H1 (cell line): ENCODE data around the gene TSTD2. TPM values are rescaled to one million over a fixed set of nuclear protein-coding genes. Genes with fewer than 3 reads are reported as not detected.

Source experiments
- CTCF ChIA-PET: fragments of 300-600 bp; sonication (Branson Sonifier 250); formaldehyde crosslinking; loops from one replicate; lab custom pipeline; 2021; ENCODE audit not compliant: partially characterized antibody; lab: Charles Lee
- POLR2A ChIA-PET: fragments of 300-600 bp; sonication (Branson Sonifier 250); formaldehyde crosslinking; loops from one replicate; lab custom pipeline; 2021; ENCODE audit warnings: inconsistent platforms; ENCODE audit not compliant: partially characterized antibody; lab: Charles Lee
- DNase-seq, 2 experiments: peaks; one replicate each; pipeline versions ENCODE4 v3.0.0 to v3.0.0-alpha.2; 2010 to 2022; ENCODE audit warnings: low spot score in 2 of 2, low read depth in 1 of 2, mixed read lengths in 1 of 2
- FAIRE-seq: peaks from 2 replicates; lab custom pipeline; 2011; peaks lifted over from hg19 to GRCh38; lab: Jason Lieb, UNC
- H2AFZ ChIP-seq: 2 replicates; pipeline ENCODE4 v1.8.1; 2012; ENCODE audit warnings: low read length, inconsistent platforms
- H2AK5ac ChIP-seq: 2 replicates; pipeline ENCODE4 v1.6.1; 2013; ENCODE audit warnings: low read depth, low read length
- H2BK120ac ChIP-seq: replicated peaks from 2 replicates; pipeline ENCODE3; 2013; ENCODE audit warnings: low read depth, low read length, inconsistent platforms
- H2BK12ac ChIP-seq: 2 replicates; pipeline ENCODE4 v1.6.1; 2013; ENCODE audit warnings: low read depth, low read length
- H2BK15ac ChIP-seq: 2 replicates; pipeline ENCODE4 v1.6.1; 2013; ENCODE audit warnings: low read length
- H2BK20ac ChIP-seq: 2 replicates; pipeline ENCODE4 v1.6.1; 2013; ENCODE audit warnings: low read length
- H2BK5ac ChIP-seq: 2 replicates; pipeline ENCODE4 v1.6.1; 2013; ENCODE audit warnings: low read depth, low read length
- H3K14ac ChIP-seq: 2 replicates; pipeline ENCODE4 v1.6.1; 2013; ENCODE audit warnings: inconsistent platforms; ENCODE audit not compliant: insufficient read length
- H3K18ac ChIP-seq: 2 replicates; pipeline ENCODE4 v1.6.1; 2013; ENCODE audit warnings: low read length; ENCODE audit errors: extremely low read depth
- H3K23ac ChIP-seq: 2 replicates; pipeline ENCODE4 v1.6.1; 2013; ENCODE audit warnings: inconsistent platforms; ENCODE audit not compliant: insufficient read length
- H3K23me2 ChIP-seq: 2 replicates; pipeline ENCODE4 v1.6.1; 2013; ENCODE audit warnings: low read depth, low read length
- H3K27ac ChIP-seq: 2 replicates; pipeline ENCODE4 v1.6.1; 2011; ENCODE audit warnings: low read depth, low read length, inconsistent platforms
- H3K27me3 ChIP-seq, 4 experiments: replicated peaks in 1 of 4; 1 replicate in 1 of 4; 2 replicates in 3 of 4; pipeline versions ENCODE4 v1.6.1 to v1.8.1; 2011 to 2013; ENCODE audit warnings: low read length in 3 of 4, mild to moderate bottlenecking in 3 of 4, inconsistent platforms in 2 of 4, mixed read lengths in 2 of 4, moderate library complexity in 1 of 4; ENCODE audit not compliant: control insufficient read depth in 3 of 4, insufficient read depth in 3 of 4; ENCODE audit errors: extremely low read depth in 1 of 4
- H3K36me3 ChIP-seq, 4 experiments: 2 replicates each; pipeline versions ENCODE4 v1.6.1 to v1.8.1; 2011 to 2013; ENCODE audit warnings: mild to moderate bottlenecking in 4 of 4, low read length in 3 of 4, moderate library complexity in 2 of 4, control low read depth in 1 of 4, inconsistent platforms in 1 of 4; ENCODE audit not compliant: insufficient read depth in 4 of 4, control insufficient read depth in 2 of 4
- H3K4ac ChIP-seq: replicated peaks from 2 replicates; pipeline ENCODE3; 2013; ENCODE audit warnings: low read length, low read depth, mixed read lengths, inconsistent platforms; ENCODE audit not compliant: insufficient read length
- H3K4me1 ChIP-seq, 4 experiments: replicated peaks in 1 of 4; 1 replicate in 1 of 4; 2 replicates in 3 of 4; pipeline versions ENCODE4 v1.6.1 to v1.8.1; 2011 to 2013; ENCODE audit warnings: low read length in 3 of 4, inconsistent platforms in 2 of 4, mixed read lengths in 1 of 4; ENCODE audit not compliant: insufficient read depth in 4 of 4, control insufficient read depth in 3 of 4
- H3K4me2 ChIP-seq, 2 experiments: 2 replicates each; pipeline versions ENCODE4 v1.6.1 to v1.8.1; 2011 to 2013; ENCODE audit warnings: low read depth in 2 of 2, low read length in 2 of 2, control low read depth in 1 of 2, inconsistent platforms in 1 of 2, mild to moderate bottlenecking in 1 of 2; ENCODE audit not compliant: insufficient read depth in 1 of 2
- H3K4me3 ChIP-seq, 4 experiments: fragments of 200-600, 300-600 bp in 1 of 4; sonication (generic), shearing (Covaris generic), sonication (Bioruptor Twin) in 1 of 4; 2 replicates each; pipeline versions ENCODE4 v1.5.1 to v1.8.1; 2011 to 2016; ENCODE audit warnings: low read length in 4 of 4, low read depth in 3 of 4, control low read depth in 2 of 4, inconsistent platforms in 2 of 4, mild to moderate bottlenecking in 2 of 4, mixed read lengths in 1 of 4, moderate library complexity in 1 of 4; ENCODE audit not compliant: insufficient read depth in 2 of 4; ENCODE audit errors: extremely low read depth in 1 of 4
- H3K56ac ChIP-seq: replicated peaks from 2 replicates; pipeline ENCODE3; 2013; ENCODE audit warnings: low read depth, mild to moderate bottlenecking, mixed read lengths, low read length, inconsistent platforms; ENCODE audit not compliant: insufficient read length
- H3K79me1 ChIP-seq: 2 replicates; pipeline ENCODE4 v1.6.1; 2013; ENCODE audit warnings: low read depth, low read length, control low read depth
- H3K79me2 ChIP-seq, 2 experiments: 2 replicates each; pipeline versions ENCODE4 v1.6.1 to v1.8.1; 2012 to 2013; ENCODE audit warnings: low read length in 2 of 2, mild to moderate bottlenecking in 2 of 2, inconsistent platforms in 1 of 2; ENCODE audit not compliant: insufficient read depth in 2 of 2, control insufficient read depth in 1 of 2
- H3K9ac ChIP-seq, 4 experiments: replicated peaks in 1 of 4; 1 replicate in 1 of 4; 2 replicates in 3 of 4; pipeline versions ENCODE4 v1.6.1 to v1.8.1; 2011 to 2013; ENCODE audit warnings: low read depth in 3 of 4, low read length in 3 of 4, control low read depth in 2 of 4, mild to moderate bottlenecking in 2 of 4, moderate library complexity in 2 of 4, inconsistent platforms in 1 of 4; ENCODE audit errors: extremely low read depth in 1 of 4
- H3K9me3 ChIP-seq, 2 experiments: 2 replicates each; pipeline versions ENCODE4 v1.6.1 to v1.8.1; 2012 to 2013; ENCODE audit warnings: mild to moderate bottlenecking in 2 of 2, moderate library complexity in 2 of 2, control low read depth in 1 of 2, inconsistent platforms in 1 of 2, low read depth in 1 of 2, low read length in 1 of 2, mixed read lengths in 1 of 2; ENCODE audit not compliant: insufficient read depth in 2 of 2
- H4K20me1 ChIP-seq, 2 experiments: replicated peaks in 1 of 2; 2 replicates each; pipeline versions ENCODE3 to v1.8.1; 2011 to 2013; ENCODE audit warnings: inconsistent platforms in 2 of 2, low read length in 2 of 2, mild to moderate bottlenecking in 1 of 2; ENCODE audit not compliant: insufficient read depth in 2 of 2, control insufficient read depth in 1 of 2
- H4K5ac ChIP-seq: 2 replicates; pipeline ENCODE4 v1.6.1; 2013; ENCODE audit warnings: low read length, low read depth, mixed read lengths, inconsistent platforms; ENCODE audit not compliant: insufficient read length
- H4K8ac ChIP-seq: 2 replicates; pipeline ENCODE4 v1.8.0; 2013; ENCODE audit warnings: mild to moderate bottlenecking, moderate library complexity, low read length, inconsistent platforms; ENCODE audit not compliant: insufficient read depth; ENCODE audit errors: extremely low read depth
- H4K91ac ChIP-seq: replicated peaks from 2 replicates; pipeline ENCODE3; 2013; ENCODE audit warnings: low read length, mixed read lengths, inconsistent platforms; ENCODE audit not compliant: insufficient read length
- CBX5 ChIP-seq: fragments of 300-800, 300-1000 bp; sonication (generic); IDR thresholded peaks from 2 replicates; pipeline ENCODE4 v1.7.1; 2016; ENCODE audit warnings: antibody characterized with exemption, low read length, low read depth
- CHD1 ChIP-seq: IDR thresholded peaks from 2 replicates; pipeline ENCODE4 v1.6.1; 2012; ENCODE audit warnings: low read depth, low read length, improper control_type of control experiment
- RXRA ChIP-seq: IDR thresholded peaks from 2 replicates; pipeline ENCODE4 v1.6.1; 2011; ENCODE audit warnings: low read depth, mild to moderate bottlenecking, low read length, moderate library complexity; ENCODE audit not compliant: insufficient read depth
- SP4 ChIP-seq: IDR thresholded peaks from 2 replicates; pipeline ENCODE4 v1.6.1; 2012; ENCODE audit warnings: low read length, inconsistent platforms
- TAF1 ChIP-seq: IDR thresholded peaks from 2 replicates; pipeline ENCODE4 v1.6.1; 2011; ENCODE audit warnings: mild to moderate bottlenecking, low read depth, low read length
- WGBS, 2 experiments: shearing (Covaris generic) in 1 of 2; methylation state at CpG; one replicate each; pipeline versions ENCODE4 v1.1.6 to v1.1.7; 2013 to 2015; ENCODE audit warnings: low lambda C conversion rate in 2 of 2, mixed read lengths in 2 of 2, inconsistent platforms in 1 of 2, low coverage in 1 of 2, missing lambda C conversion rate in 1 of 2; ENCODE audit not compliant: insufficient replicate concordance in 2 of 2, insufficient coverage in 1 of 2, insufficient read length in 1 of 2; ENCODE audit errors: extremely low coverage in 1 of 2, missing lambda C conversion rate in 1 of 2; 5-methylcytosine and 5-hydroxymethylcytosine counted together
- polyA plus RNA-seq, 7 experiments: library from polyadenylated mRNA; depleted of rRNA in 3 of 7; stranded (reverse) in 5 of 7; unstranded in 2 of 7; fragments of >200 nt in 5 of 7; fragments of 200-250 nt in 2 of 7; gene quantifications; 1 replicate in 5 of 7; 2 replicates in 1 of 7; 4 replicates in 1 of 7; pipeline versions ENCODE4 v1.2.1 to v1.2.3, GENCODE V29; 2011 to 2013; ENCODE audit warnings: missing spikeins in 2 of 7, mixed read lengths in 2 of 7
- total RNA-seq: library from RNA; stranded (reverse); fragmentation: NEBNext Ultra II Directional; extraction: Animal tissue kit (Norgen Biotek cat#: 25700); gene quantifications from 2 replicates; pipeline ENCODE4 v1.2.1, GENCODE V29; 2021

Gene TSTD2
- total and polyA plus RNA-seq, 2 of the 8 experiments (the other 6 are each of a cell fraction or from before 2014, with no cell fraction given), result 16.1 to 17.5 TPM

- no peak overlapping the region for H3K18ac ChIP-seq
- no peak overlapping the region for H2AK5ac ChIP-seq
- TF ChIP-seq CBX5 (no peak), TAF1 (no peak), RXRA (no peak), SP4 (no peak), CHD1 (no peak)
- TF ChIP-seq, all 59 proteins: peak for 0
- H3K4ac ChIP-seq, result peak overlapping the region; percentile 33
- no peak overlapping the region for H4K8ac ChIP-seq
- no peaks in the 10 kb centered on the region for H3K27me3 ChIP-seq
- H2BK12ac ChIP-seq, result no peak overlapping the region
- H3K23ac ChIP-seq, result no peak overlapping the region
- no peaks in the 10 kb centered on the region for H3K79me2 ChIP-seq
- no peak overlapping the region for H3K14ac ChIP-seq
- FAIRE-seq (no peak), DNase-seq (no peak)
- H3K4me1 ChIP-seq, result no peaks in the 10 kb centered on the region
- H3K4me3 ChIP-seq, result no peak overlapping the region
- no peak overlapping the region for H4K91ac ChIP-seq
- H3K79me1 ChIP-seq, result no peaks in the 10 kb centered on the region
- no peaks in the 10 kb centered on the region; a peak in 1 of 4 replicates for H3K9me3 ChIP-seq
- H3K23me2 ChIP-seq, result no peaks in the 10 kb centered on the region
- no peaks in the 10 kb centered on the region for H4K20me1 ChIP-seq
- POLR2A ChIA-PET, result interaction anchor here (0.9 kb wide), 1 partner anchor 536 kb away, joined by 3 read pairs; no protein-coding TSS in a partner anchor
- no peak overlapping the region for H3K4me2 ChIP-seq
- H2AFZ ChIP-seq, result no peak overlapping the region
- H3K9ac ChIP-seq, result no peak overlapping the region
- H2BK120ac ChIP-seq, result no peak overlapping the region
- H2BK20ac ChIP-seq, result no peak overlapping the region
- H2BK15ac ChIP-seq, result no peak overlapping the region
- H3K56ac ChIP-seq, result no peak overlapping the region
- no peak overlapping the region for H4K5ac ChIP-seq
- no peaks in the 10 kb centered on the region for H3K36me3 ChIP-seq
- CTCF ChIA-PET, result interaction anchor here (1.5 to 3.2 kb wide), 3 partner anchors 25 to 104 kb away, joined by 3 to 14 read pairs (median 10); no protein-coding TSS in a partner anchor
- 92% methylated on average over 5 of the region's 5 CpGs; no CpG with 5 or more reads in 1 of the 2 experiments for WGBS, 2 experiments
- no peak overlapping the region for H3K27ac ChIP-seq
- H2BK5ac ChIP-seq, result no peak overlapping the region
Measured at GRCh38 chr9:97573482-97574073, 59.6 kb downstream of the TSTD2 start.
